Endothelial cell of umbilical vein (primary cell): ENCODE measurements around the gene TOP1. TPM values are rescaled to one million over a fixed set of nuclear protein-coding genes. Genes with fewer than 3 reads are reported as not detected.

ENCODE experiments used
- BruUV-seq: library from RNA; stranded (reverse); fragments of 400-500 nt; replicated peaks from 2 replicates; lab custom pipeline; 2021; lab: Mats Ljungman, UMichigan
- CTCF ChIA-PET: fragments of 300-600, 350-600 bp; sonication (Branson Sonifier 250); formaldehyde crosslinking; loops from one replicate; lab custom pipeline; 2021; ENCODE audit warnings: antibody characterized with exemption, inconsistent platforms; lab: Charles Lee
- POLR2A ChIA-PET: fragments of 300-600, 350-600 bp; sonication (Branson Sonifier 250); formaldehyde crosslinking; loops from one replicate; lab custom pipeline; 2021; ENCODE audit warnings: antibody characterized with exemption, inconsistent platforms; lab: Charles Lee
- DNase-seq: peaks from one replicate; pipeline ENCODE4 v3.0.0-alpha.2; 2011; ENCODE audit warnings: low read depth, low spot score
- FAIRE-seq: peaks from 2 replicates; lab custom pipeline; 2011; peaks lifted over from hg19 to GRCh38; lab: Jason Lieb, UNC
- H2AFZ ChIP-seq: 2 replicates; pipeline ENCODE4 v1.6.0; 2012; ENCODE audit warnings: low read depth, low read length, control low read depth, inconsistent platforms
- H3K27ac ChIP-seq: 2 replicates; pipeline ENCODE4 v1.5.1; 2011; ENCODE audit warnings: low read depth, mild to moderate bottlenecking, control low read depth, low read length, moderate library complexity; ENCODE audit not compliant: insufficient read depth
- H3K27me3 ChIP-seq, 2 experiments: 2 replicates each; pipeline versions ENCODE4 v1.6.0 to v1.6.1; 2011; ENCODE audit warnings: low read length in 2 of 2, mixed read lengths in 1 of 2; ENCODE audit not compliant: control insufficient read depth in 2 of 2, insufficient read depth in 2 of 2
- H3K36me3 ChIP-seq, 2 experiments: 2 replicates in 1 of 2; 3 replicates in 1 of 2; pipeline ENCODE4 v1.5.1; 2011; ENCODE audit warnings: low read length in 2 of 2, mild to moderate bottlenecking in 1 of 2, moderate library complexity in 1 of 2; ENCODE audit not compliant: control insufficient read depth in 2 of 2, insufficient read depth in 2 of 2; ENCODE audit errors: extremely low read depth in 1 of 2
- H3K4me1 ChIP-seq: 3 replicates; pipeline ENCODE4 v1.5.1; 2011; ENCODE audit warnings: mild to moderate bottlenecking, low read length; ENCODE audit not compliant: control insufficient read depth, insufficient read depth; ENCODE audit errors: extremely low read depth
- H3K4me2 ChIP-seq: 2 replicates; pipeline ENCODE4 v1.6.1; 2011; ENCODE audit warnings: low read length, control low read depth, mixed read lengths; ENCODE audit not compliant: insufficient read depth
- H3K4me3 ChIP-seq, 3 experiments: fragments of 200-600 bp in 1 of 3; sonication (generic), shearing (Covaris generic) in 1 of 3; replicated peaks in 1 of 3; 2 replicates each; pipeline ENCODE4 v1.5.1; 2011 to 2016; ENCODE audit warnings: control low read depth in 3 of 3, low read length in 3 of 3, mild to moderate bottlenecking in 2 of 3, inconsistent platforms in 1 of 3, low read depth in 1 of 3, moderate library complexity in 1 of 3; ENCODE audit not compliant: insufficient read depth in 1 of 3
- H3K79me2 ChIP-seq: 2 replicates; pipeline ENCODE4 v1.6.0; 2012; ENCODE audit warnings: low read length, inconsistent platforms; ENCODE audit not compliant: control insufficient read depth, insufficient read depth
- H3K9ac ChIP-seq: replicated peaks from 2 replicates; pipeline ENCODE3; 2011; ENCODE audit warnings: low read length, control low read depth; ENCODE audit not compliant: insufficient read depth; ENCODE audit errors: extremely low read depth
- H3K9me1 ChIP-seq: replicated peaks from 3 replicates; pipeline ENCODE4 v1.6.0; 2011; ENCODE audit warnings: mild to moderate bottlenecking, low read length; ENCODE audit not compliant: control insufficient read depth, insufficient read depth; ENCODE audit errors: extremely low read depth
- H3K9me3 ChIP-seq: replicated peaks from 2 replicates; pipeline ENCODE4 v1.5.1; 2012; ENCODE audit warnings: low read length, inconsistent platforms; ENCODE audit not compliant: control insufficient read depth, insufficient read depth
- H4K20me1 ChIP-seq: replicated peaks from 2 replicates; pipeline ENCODE3; 2011; ENCODE audit warnings: mild to moderate bottlenecking, low read length; ENCODE audit not compliant: control insufficient read depth, insufficient read depth; ENCODE audit errors: extremely low read depth
- CTCF ChIP-seq, 2 donors: IDR thresholded peaks; 1 replicate in 1 of 2; 2 replicates in 1 of 2; pipeline ENCODE4 v1.5.1; 2011; ENCODE audit warnings: low read length in 2 of 2, mild to moderate bottlenecking in 2 of 2, moderate library complexity in 2 of 2, control low read depth in 1 of 2, inconsistent platforms in 1 of 2, low read depth in 1 of 2; ENCODE audit not compliant: insufficient read depth in 1 of 2; ENCODE audit errors: extremely low read depth in 1 of 2
- EZH2 ChIP-seq: IDR thresholded peaks from 2 replicates; pipeline ENCODE4 v1.6.1; 2012; ENCODE audit warnings: borderline replicate concordance, low read depth, mild to moderate bottlenecking, moderate library complexity, low read length, inconsistent platforms; ENCODE audit not compliant: severe bottlenecking
- FOS ChIP-seq: IDR thresholded peaks from 2 replicates; pipeline ENCODE4 v1.6.1; 2011; ENCODE audit warnings: mild to moderate bottlenecking, low read length, moderate library complexity, borderline replicate concordance; ENCODE audit not compliant: insufficient read depth
- GATA2 ChIP-seq: IDR thresholded peaks from 2 replicates; pipeline ENCODE4 v1.7.0; 2011; ENCODE audit warnings: low read depth, mild to moderate bottlenecking, moderate library complexity, mixed read lengths, low read length; ENCODE audit not compliant: insufficient read length, insufficient read depth
- JUN ChIP-seq: IDR thresholded peaks from 2 replicates; pipeline ENCODE4 v1.6.1; 2011; ENCODE audit warnings: borderline replicate concordance, low read depth; ENCODE audit not compliant: insufficient read length, insufficient read depth
- MAX ChIP-seq: IDR thresholded peaks from 2 replicates; pipeline ENCODE4 v1.6.1; 2011; ENCODE audit not compliant: insufficient read depth, insufficient read length
- MYC ChIP-seq: IDR thresholded peaks from one replicate; pipeline ENCODE4 v1.6.1; 2011; ENCODE audit warnings: mild to moderate bottlenecking, low read depth, low read length
- POLR2A ChIP-seq: IDR thresholded peaks from 2 replicates; pipeline ENCODE4 v1.6.1; 2012; ENCODE audit warnings: low read depth, mild to moderate bottlenecking, control low read depth, low read length
- POLR2AphosphoS5 ChIP-seq: IDR thresholded peaks from 2 replicates; pipeline ENCODE4 v1.6.1; 2012; ENCODE audit warnings: low read depth, mild to moderate bottlenecking, control low read depth, low read length, moderate library complexity; ENCODE audit not compliant: insufficient read depth
- dilution Hi-C: fragments of 300-500 bp; cut with MboI; formaldehyde crosslinking; loops from one replicate; pipeline ENCODE4 v1.15.0; 2019; ENCODE audit warnings: low sequenced_read_pairs; ENCODE audit not compliant: extremely low pct_ligation_motif_present
- intact Hi-C: fragments of 100-400 bp; cut with micrococcal nuclease; formaldehyde crosslinking; loops from one replicate; pipeline ENCODE4 v1.10.0; 2022
- polyA plus RNA-seq, 4 experiments: library from polyadenylated mRNA; depleted of rRNA in 3 of 4; stranded (reverse) in 3 of 4; unstranded in 1 of 4; fragments of >200 nt; gene quantifications; 2 replicates each; pipeline versions ENCODE4 v1.2.1 to v1.2.3, GENCODE V29; 2011 to 2012; ENCODE audit warnings: missing spikeins in 1 of 4
- total RNA-seq: library from RNA; stranded (reverse); gene quantifications from 2 replicates; pipeline ENCODE4 v1.2.3, GENCODE V29; 2021

Gene TOP1
- total and polyA plus RNA-seq, 2 donors (not counting 3 experiments of a cell fraction or from before 2014, with no cell fraction given), result 7.0 to 77.4 TPM

GRCh38 chr20:41072190-41072863 is 43.7 kb downstream of the TOP1 start:
- DNase-seq (peak; percentile 93), FAIRE-seq (peak; percentile 90)
- peak overlapping the region in 1 of 3 experiments; percentile 30 for H3K4me3 ChIP-seq
- peak overlapping the region; percentile 63 for H3K9ac ChIP-seq
- H2AFZ ChIP-seq, result no peak overlapping the region
- dilution Hi-C loops (no loop called here), intact Hi-C loops (loop anchor here (1.0 to 10.0 kb wide), 3 partner anchors 14 to 318 kb away; no protein-coding TSS in a partner anchor)
- no peaks in the 10 kb centered on the region for H3K9me1 ChIP-seq
- ChIA-PET POLR2A (interaction anchor here (1.2 to 1.3 kb wide), 2 partner anchors 64 to 383 kb away, joined by 3 to 4 read pairs; partner anchors contain the start of gene MAFB), CTCF (interaction anchor here (0.7 to 12.0 kb wide), 11 partner anchors 9 to 106 kb away, joined by 3 to 228 read pairs (median 3); no protein-coding TSS in a partner anchor)
- TSS peak; percentile 62 for BruUV-seq
- peaks cover 0 to 5% of the 10 kb centered on the region in 2 experiments for H3K36me3 ChIP-seq
- no peaks in the 10 kb centered on the region for H3K27me3 ChIP-seq
- peak overlapping the region; percentile 90 for H3K4me2 ChIP-seq
- H3K9me3 ChIP-seq, result no peaks in the 10 kb centered on the region
- peaks cover 79% of the 10 kb centered on the region for H3K79me2 ChIP-seq
- H3K4me1 ChIP-seq, result peaks cover 68% of the 10 kb centered on the region
- TF ChIP-seq MYC, result no peak
- no peak for TF ChIP-seq CTCF (IDR thresholded peaks at IDR 0.05; ENCODE audit: extremely low read depth in 1 of 2, insufficient read depth in 1 of 2, low read depth in 1 of 2, low read length in 2 of 2)
- no peak for TF ChIP-seq GATA2
- no peak for TF ChIP-seq EZH2
- peak; percentile 88 for TF ChIP-seq FOS
- no peak for TF ChIP-seq MAX
- peak; percentile 77 for TF ChIP-seq JUN
- TF ChIP-seq POLR2A, result no peak
- TF ChIP-seq POLR2AphosphoS5, result peak; percentile 76
- peak overlapping the region; percentile 83 for H3K27ac ChIP-seq
- H4K20me1 ChIP-seq, result no peaks in the 10 kb centered on the region
